CD4-positive, alpha-beta T cell treated with Interleukin-12 subunit alpha and Interleukin-12 subunit beta, for 1 hour (primary cell): ENCODE data around the gene MGAT5.

Source experiments
- DNase-seq: peaks from one replicate; pipeline ENCODE4 v3.0.0-alpha.2; 2020

The MGAT5 gene

DNA sequence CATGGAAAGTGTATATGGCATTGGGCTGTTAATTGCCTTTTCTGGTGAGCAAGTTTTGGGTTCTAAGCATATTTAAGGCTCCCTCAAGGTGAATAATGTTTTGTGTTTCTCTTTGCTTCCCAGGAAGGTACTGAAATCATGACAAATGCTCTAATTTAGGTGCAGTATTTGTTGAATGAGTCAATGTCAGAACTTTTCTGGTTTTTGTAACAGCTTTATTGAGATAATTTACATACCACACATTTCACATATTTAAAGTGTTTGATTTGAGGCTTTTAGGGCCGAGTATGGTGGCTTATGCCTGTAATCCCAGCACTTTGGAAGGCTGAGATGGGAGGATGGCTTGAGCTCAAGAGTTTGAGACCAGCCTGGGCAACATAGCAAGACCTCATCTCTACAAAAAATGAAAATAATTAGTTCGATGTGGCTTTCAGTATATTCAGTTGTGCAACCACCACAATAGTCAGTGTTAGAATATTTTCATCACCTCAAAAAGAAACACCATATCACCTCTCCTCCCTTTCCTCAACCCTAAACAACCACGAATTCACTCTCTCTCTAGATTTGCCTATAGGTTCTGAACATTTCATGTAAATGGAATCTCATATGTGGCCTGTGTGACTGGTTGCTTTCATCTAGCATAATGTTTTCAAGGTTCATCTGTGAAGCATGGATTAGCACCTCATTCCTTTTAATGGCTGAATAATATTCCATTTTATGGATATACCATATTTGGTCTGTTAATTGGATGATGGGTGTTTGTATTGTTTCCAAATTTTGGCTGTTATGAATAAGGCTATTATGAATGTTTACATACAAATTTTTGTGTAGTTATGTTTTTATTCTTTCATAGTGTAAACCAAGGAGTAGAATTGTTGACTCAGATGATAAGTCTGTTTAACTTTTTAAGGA is 54.9 kb downstream of the MGAT5 start:
- no peak for DNase-seq

DNA sequence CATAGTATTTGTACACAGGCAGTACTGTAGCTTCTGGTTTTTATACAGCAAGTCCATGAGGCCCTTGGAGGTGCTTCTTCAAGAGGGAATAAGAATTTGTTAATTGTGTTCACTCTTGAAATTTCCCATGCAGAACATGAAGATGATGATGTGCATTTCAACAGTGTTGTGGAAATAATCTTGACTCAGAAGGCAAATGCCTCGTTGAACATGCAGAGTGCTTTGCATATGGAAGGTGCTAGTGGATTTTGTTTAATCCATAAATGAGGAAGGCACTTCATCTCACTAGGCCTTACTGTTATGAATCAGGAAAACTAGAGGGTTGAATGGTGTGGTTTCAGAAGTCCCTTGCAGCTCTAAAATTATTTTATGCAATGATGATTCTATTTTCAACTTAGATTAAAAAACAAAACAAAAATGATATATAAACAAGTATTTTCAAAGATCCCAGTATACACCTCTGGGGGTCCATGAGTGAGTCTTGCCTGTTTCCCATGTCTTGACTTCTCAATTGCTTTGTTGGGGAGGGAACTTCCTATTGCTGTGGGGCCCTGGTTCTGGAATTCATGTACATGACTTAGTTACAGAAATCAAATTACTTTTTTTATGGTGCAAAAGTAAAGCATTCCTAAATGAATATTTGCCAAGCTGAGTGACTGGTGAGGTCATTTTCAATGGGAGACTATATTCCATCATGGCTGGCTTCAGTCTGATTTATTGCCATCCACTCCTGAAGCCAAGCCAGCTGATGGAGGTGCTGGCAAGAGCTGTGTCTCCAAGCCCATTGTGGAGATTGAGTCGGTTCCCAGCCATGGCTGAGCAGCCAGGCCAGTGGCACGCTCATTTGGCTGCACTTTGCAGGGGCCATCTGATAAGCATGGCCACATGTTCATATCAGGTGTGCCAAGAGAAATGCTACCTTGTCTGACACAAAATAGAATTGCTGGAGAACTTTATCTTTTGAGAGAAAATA is 56.5 kb downstream of the MGAT5 start:
- DNase-seq = no peak

DNA sequence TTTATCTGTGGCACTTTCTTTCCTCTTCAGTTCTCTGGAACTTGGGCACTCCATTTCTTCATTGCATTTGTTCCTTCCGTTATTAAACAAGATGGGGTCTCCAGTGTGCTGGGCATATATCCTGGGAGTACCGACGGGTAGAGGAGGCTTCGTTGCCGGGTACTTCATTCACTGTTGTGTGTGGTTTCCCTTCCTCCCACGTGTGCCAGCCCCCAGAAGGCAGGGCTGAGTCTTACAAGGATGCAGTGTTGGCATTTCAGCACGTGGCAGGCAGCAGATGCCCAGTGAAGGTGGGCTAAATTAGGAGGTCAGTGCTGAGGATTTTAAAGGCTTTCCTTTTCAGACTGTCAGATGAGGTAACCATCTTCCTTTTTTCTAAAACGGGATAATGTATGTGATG is 58.6 kb downstream of the MGAT5 start:
- no peak for DNase-seq

DNA sequence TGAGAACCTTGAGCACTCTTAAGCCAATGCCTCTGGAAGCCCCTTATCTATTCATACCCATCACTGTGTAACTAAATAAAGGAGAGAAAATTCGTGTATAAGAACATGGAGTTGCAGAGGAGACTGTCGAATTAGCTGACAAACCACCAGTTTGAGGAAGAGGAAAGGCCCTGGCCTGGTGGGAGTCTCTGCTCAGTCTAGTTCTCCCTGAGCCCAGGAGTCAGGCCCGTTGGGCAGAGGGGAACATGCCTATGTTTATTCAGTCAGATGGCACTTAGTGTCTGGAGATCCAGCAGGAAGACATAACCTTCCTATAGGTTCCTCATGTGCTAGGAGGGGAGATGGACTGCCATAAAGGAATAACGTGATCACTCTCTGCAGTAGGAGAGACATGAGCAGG is 60.3 kb downstream of the MGAT5 start:
- DNase-seq = no peak

DNA sequence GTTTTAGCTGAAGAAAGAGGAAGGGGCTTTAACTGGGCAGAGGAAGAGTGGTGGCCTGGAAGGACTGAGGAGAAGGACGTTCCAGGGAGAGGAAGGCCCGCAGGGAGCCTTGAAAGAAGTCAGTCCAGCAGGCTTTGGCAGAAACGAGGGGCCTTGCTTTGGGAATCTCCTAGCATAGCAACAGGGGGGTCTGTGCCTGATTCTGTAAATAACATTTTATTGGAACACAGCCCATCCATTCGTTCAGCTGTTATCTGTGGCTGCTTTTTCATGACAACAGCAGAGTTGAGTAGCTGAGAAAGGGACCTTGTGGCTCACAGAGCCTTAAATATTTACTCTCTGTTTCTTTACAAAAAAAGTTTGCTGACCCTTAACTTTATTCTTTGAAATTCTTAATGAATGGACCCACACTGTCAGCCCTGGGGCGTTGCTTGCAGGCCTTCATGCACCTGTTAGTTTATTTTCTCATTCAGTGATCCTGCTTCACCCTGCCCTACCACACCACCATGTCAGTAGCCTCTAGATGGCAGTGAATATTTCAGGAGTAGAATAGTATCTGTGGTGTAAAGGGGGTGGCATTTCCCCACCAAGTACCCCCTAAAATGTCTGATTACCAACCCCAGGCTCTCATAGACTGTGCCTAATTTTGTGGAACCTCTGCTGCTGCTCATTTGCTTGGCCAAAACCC is 61.0 kb downstream of the MGAT5 start:
- DNase-seq = no peak

DNA sequence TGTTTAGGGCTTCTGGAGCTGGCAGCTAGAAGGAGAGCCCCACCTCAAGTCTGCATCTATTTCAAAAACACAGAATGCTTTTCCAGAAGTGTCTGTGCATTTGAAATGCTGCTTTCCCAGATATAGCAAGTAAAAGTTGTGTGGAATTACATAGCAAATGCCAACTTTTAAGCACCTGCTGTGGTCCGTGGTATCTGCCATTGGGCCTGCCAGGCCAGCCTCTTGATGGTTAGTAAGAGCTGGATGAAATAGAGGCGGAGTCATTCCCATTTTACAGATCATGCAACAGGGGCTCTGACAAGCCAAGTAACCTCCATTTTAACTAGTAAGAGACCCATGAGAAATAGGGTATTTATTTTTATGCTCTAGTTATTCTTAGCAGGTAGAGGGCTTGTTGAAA is 61.6 kb downstream of the MGAT5 start:
- no peak for DNase-seq

DNA sequence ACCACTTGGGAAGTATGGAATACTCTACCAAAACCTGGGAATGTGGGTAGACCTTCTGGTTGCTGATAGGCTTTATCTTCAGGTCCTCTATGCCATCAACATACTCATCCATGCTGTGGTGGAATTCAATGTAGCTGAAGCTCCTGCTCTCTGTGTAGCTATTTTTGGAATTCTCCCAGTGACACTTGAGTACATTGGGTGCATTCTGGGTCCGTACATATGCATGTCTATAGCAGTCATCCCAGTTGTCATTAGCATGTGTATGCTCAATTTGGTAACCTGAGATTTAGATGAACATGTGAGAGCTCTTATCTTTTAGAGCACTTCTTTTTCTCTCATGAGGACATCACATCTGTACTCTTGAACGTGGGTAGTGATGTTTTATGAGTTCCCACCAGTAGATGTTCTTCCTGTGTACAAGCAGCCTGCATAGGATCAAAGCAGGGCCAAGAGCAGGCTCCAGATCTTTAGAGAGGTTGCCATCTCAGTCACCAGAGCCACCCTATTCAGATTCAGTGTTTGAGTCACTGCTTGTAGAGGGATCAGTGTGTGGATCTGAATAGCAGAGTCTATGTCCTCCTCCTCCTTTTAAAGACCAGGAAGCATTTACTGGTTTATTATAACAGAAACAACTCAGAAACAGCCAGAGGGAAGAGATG is 65.9 kb downstream of the MGAT5 start:
- no peak for DNase-seq

DNA sequence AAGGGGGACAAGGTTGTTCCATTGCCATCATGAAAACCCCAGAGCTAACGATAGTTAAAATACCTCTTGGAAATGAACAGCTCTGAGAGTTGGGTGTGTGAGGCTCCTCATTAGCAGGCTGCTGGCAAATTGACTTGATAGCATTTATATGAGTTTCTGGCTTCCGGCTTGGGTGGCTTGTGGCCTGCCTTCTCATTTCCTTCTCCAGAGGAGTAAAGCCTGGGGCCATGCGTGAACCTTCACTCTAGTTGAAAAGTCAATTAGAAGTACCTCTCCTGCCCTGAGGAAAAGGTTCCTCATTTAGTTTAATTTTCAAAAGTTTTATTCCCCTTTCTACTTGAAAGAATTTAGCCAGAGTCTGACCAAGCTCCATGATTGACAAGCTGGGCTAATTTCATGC is 67.1 kb downstream of the MGAT5 start:
- peak; percentile 47 for DNase-seq

DNA sequence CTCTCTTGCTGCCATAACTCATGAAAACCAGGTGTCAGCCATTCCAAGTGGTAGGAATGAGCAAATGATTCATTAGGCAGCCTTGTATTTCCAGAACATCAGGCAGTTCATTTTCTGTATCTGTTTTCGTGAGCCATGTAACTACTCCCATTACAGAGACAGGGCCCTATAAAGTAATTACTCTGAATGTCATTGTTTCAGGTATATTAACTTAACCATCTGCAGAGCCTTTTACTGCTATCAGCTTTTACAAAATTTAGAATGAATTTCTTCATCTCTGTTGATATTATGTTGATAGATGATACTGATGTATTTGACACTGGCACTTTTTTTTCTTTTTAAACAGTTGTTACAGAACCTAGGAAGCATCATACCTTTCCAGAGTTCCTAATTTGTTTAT is 69.9 kb downstream of the MGAT5 start:
- DNase-seq = no peak

DNA sequence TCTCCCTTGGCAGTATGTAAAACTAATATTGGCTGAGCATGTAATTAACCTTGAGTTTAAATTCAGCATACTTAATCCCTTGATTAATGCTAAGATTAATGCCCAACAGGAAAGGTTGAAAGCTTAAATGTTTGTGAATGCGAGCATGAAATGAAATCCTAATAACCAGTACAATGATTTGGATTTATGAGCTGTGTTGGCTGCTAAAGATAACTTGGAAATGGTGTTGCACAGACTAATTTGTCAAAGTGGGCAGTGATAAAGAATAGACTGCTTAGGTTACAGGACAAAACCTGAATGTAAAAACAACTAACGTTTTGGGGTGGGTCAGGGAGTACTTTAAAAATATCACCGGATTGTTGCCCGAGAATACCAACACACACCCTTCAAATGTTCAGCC is 70.6 kb downstream of the MGAT5 start:
- no peak for DNase-seq

DNA sequence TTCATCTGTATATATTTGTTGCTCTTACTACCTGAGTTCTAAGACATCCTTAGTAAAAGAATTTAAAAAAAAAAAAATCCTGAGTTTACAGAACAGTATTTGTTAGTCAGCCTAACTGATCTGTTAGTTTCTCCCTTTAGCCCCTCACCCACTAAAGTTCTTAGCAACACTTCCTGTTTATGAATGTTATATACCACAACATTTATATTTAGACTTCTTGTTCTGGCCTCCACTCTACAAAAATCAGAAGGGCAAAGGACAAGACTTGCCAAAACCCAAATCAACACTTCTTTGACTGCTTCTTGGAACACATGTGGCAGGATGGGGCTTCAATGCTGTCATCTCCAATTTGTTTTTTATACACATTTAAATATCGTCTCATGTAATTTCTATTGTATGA is 71.1 kb downstream of the MGAT5 start:
- peak; percentile 59 for DNase-seq

DNA sequence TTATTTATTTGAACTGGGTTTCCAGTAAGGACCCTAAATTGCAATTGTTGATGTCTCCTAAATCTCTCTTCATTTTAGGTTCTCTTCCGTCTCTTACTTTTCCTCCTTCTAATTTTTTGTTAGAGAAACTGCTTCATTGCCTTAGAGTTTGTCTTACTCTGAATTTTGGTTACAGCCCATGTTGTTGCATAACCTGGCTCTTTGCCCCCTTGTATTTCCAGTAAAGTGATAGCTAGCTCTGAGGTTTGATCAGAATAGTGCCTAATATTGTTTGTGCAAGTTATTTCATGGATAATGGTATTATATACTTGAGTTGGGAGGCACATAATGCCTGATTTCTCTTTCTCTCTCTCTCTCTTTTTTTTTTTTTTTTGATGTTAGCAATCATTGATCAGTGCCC is 71.8 kb downstream of the MGAT5 start:
- DNase-seq = no peak

DNA sequence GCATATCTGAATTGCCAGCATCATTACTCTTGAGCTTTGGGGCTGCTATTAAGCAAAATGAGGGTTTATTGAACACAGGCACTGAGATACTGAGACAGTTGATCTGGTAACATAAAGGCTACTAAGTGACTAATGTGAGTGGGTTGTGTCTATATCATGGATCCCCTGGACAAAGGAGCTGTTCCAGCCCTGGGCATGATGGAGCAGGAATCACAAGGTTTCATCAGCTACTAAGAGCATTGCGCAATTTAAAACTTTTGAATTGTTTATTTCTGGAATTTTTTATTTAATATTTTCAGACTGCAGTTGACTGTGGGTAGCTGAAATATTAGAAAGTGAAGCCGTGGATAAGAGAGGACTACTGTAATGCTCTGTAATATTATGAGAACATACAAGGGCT is 73.5 kb downstream of the MGAT5 start:
- DNase-seq = no peak

DNA sequence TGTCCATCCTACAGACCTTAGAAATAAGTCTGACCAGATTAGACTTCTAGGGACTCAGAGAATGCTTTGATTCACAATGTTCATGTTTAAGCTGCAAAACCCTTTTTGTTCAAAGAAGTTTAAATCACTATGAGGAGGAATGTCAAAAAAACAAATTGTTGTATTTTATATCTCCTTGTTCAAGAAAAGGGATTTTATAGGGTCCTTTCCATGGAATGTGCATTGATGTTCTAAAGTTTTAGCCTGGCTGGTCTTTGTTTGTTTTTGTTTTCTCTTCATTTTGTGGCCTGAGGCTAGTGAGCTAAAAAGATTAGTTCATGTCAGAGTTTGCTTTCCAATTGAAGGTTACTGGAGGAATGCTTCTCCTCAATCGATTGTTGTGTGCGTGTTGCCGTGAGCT is 77.2 kb downstream of the MGAT5 start:
- no peak for DNase-seq

DNA sequence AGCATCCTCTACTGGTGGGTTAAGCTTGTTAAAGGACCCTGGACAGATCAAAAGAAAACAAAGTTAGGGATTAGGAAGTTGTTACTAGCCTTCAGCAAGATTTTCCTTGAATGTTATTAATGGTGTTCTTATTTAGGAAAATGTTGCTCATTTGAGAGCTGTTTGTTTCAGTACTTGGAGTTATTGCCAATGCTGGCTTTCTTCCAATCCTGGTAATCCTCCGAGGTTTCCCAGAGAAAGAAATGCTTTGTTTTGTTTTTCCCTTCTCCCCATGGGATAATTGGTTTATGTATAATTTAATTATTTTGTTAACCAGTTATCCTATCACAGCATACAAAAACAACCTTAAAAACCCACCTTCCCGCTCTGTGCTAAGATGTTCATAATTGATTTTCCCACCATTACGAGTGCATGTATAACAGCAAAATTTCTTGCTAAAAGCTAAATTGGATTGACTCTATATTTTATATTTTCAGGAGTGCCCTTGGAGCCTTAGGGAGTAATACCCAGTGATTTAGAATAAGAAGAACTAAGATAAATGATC is 79.8 kb downstream of the MGAT5 start:
- DNase-seq = no peak

DNA sequence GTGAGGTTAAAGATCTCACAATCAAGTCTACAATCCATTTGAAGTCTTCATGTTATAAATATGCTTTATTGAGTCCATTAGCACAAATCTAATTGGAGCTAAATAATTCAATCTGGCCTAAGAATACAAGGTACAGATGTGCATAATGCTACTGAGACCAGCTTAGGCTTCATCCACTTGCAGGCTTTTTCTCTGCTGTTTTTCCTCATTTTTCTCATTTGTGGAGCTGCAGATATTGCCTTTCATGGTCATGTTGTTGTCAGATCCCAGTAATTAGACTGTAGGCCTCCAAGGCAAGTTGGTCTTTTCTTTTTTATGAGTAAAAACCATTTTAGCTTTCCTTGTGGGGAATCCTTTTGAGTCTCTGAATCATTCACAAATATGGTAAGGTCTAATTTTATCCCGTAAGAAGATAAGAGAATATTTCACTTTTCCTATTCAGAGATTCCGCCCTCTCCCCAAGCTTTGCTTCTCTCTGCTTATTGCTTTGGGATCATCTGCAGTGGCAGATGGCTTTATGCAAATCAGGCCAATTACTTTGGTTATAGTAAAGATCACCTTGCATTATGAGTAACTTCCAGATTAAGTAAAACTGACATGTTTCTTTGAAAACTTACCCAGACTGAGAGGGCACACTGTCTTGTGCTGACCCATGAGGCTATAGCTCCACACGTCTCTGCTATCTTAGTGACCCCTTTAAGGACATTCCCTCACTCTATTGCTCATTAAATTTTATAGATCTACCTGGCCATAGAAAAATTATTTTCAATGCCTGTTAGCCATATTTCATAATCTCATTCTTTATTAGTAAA is 80.9 kb downstream of the MGAT5 start:
- DNase-seq = no peak

DNA sequence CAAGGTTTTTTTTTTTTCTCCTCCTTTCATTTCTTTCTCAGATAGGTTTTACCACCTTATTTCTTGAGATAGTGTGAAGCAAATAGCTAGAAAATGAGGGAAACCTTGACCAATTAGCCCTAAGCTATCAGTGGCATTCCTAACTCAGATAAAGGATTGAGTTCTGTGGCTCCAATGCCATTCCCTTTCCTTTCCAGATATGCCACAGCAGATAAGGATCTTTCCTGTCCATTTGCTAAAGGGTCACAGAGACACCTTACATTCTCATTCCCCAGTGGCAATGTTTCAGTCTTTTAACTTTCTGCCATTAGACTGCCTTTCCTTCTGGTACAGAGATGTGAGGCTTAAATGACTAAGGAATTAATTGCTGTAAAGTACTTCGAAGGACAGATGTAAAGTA is 81.7 kb downstream of the MGAT5 start:
- no peak for DNase-seq

DNA sequence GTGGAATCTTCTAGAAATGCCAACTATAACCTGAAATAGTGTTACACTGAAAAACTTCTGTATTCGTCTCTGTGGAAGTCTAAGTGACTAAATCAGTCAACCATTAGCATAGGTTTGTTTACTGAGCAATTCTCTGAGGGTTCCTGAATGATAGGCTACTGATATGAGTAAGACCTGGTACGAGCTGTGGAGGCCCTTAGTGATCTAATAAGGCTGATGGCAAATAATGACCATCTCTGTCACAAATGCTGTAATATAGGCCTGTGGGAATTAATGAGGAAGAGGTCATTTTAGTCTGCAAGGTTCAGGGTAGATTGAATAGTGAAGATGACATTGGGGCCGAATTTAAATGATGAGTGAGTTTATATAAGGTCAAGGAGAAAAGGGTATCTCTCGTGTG is 82.5 kb downstream of the MGAT5 start:
- DNase-seq = no peak

DNA sequence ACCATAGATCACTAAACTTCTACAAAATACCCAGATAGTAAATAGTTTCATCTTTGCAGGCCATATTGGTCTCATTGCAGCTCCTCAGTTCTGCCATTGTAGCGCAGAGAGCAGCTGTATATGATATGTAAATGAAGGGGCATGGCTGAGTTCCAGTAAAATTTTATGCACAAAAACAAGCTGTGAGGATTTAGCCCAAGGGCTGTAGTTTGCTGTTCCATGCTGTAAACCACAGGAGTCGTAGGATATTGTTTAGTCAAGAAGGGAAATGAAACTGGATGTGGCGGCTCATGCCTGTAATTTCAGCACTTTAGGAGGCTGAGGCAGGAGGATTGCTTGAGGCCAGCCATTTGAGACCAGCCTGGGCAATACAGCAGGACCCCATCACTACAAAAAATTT is 83.0 kb downstream of the MGAT5 start:
- no peak for DNase-seq

DNA sequence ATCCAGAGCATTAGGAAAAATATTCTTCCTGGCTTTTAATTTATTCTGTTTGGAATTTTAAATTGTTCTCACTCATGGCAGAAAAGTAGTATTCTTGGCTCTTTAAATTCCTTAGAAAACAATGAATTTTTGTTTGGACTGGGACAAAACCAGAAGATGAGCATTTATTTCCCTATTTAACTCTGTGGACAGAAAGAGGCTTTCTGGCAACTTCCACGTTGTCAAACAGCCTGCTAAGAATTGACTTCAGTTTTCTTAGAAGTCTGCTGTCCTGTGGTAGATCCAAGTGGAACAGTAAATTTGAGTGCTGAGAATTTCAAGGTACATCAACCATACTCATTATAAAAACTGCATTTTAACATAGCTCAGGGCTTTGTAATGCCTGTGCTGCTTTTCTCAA is 83.8 kb downstream of the MGAT5 start:
- no peak for DNase-seq

DNA sequence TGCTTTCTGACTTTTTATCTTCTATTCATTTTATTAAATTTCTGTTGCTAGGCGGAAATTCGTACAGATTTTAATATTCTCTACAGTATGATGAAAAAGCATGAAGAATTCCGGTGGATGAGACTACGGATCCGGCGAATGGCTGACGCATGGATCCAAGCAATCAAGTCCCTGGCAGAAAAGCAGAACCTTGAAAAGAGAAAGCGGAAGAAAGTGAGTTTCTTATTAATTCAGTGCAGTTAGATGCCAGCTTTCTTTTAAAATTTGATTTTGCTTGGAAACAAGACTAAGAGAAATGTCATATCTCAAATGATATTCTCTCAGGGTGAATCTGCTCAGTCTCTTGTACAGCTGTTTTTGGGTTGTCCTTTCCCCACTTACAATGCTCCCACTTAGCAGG is 84.3 kb downstream of the MGAT5 start:
- DNase-seq = no peak

DNA sequence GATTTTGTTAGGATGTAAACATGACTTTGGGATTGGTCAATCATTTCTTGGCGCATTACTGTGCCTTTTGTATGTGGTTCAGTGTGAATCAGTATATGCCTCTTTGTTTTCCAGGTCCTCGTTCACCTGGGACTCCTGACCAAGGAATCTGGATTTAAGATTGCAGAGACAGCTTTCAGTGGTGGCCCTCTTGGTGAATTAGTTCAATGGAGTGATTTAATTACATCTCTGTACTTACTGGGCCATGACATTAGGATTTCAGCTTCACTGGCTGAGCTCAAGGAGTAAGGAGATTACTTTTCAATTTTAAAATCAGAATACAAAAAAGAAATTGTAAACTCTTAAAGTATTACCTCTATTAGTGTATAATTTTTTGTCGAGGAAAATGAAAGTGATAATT is 87.6 kb downstream of the MGAT5 start:
- DNase-seq = no peak
